ENCODE measurements around the gene KSR1. TPM values are rescaled to one million over a fixed set of nuclear protein-coding genes. Genes with fewer than 3 reads are reported as not detected.
A peak's percentile ranks its signal among the peaks of the same experiment; 100 is the strongest.

The KSR1 gene
- total and polyA plus RNA-seq, 5 experiments from 2014 or later: 0.73 to 25.4 (median 2.0) TPM

DNA sequence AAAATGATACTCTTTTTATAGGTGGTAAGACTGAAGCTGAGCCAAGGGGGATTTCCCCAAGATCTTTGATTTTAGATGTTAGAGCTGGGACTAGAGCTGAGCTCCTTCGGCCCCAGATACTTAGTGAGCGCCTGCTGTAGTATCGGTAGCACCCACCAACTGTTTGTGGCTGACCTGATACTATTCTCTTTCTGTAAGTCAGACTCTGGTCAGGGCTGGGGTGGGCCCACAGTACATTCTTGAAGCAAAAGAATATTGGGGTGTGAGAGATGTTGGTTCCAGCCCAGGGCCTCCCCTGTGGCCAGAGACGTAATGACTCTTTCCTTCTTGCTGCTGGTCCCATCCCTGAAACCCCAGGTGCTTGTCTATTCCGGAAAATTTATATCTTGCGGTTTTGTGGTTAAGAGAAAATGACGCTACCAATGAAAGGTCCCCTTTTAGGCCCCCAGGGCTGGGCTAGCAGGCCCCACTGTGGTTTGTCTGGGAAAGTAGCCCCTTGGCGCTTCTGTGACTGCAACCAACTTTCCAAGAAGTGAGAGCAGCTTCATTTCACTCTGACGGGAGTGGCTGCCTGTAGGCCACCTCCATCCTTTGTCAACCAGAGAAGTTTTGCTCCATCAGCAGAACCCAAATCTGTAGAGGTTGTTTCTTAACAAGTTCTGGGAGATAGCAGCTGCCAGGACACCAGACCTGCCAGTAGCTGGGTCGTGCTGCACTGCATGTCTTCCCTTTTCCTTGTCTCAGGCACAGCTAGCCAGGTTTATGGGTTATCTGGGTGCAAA is 88.3 kb downstream of the KSR1 start:
- POLR2A ChIA-PET: no interaction called here
- H3K36me3 Mint-ChIP-seq: no peaks in the 10 kb centered on the region
- peak overlapping the region in 6 of 10 donors; percentile 14 to 57 (median 32) for H3K4me3 Mint-ChIP-seq
- peaks cover 19 to 73% (median 42%) of the 10 kb centered on the region in 4 donors for H3K4me1 Mint-ChIP-seq
- DNase-seq: peak in 1 of 10 donors; percentile 14
- ATAC-seq: peak; percentile 39 to 80
- H3K9me3 Mint-ChIP-seq: no peaks in the 10 kb centered on the region
- H3K27ac Mint-ChIP-seq: peak overlapping the region in 6 of 10 donors; percentile 13 to 60 (median 36)
- no peaks in the 10 kb centered on the region for H3K27me3 Mint-ChIP-seq

DNA sequence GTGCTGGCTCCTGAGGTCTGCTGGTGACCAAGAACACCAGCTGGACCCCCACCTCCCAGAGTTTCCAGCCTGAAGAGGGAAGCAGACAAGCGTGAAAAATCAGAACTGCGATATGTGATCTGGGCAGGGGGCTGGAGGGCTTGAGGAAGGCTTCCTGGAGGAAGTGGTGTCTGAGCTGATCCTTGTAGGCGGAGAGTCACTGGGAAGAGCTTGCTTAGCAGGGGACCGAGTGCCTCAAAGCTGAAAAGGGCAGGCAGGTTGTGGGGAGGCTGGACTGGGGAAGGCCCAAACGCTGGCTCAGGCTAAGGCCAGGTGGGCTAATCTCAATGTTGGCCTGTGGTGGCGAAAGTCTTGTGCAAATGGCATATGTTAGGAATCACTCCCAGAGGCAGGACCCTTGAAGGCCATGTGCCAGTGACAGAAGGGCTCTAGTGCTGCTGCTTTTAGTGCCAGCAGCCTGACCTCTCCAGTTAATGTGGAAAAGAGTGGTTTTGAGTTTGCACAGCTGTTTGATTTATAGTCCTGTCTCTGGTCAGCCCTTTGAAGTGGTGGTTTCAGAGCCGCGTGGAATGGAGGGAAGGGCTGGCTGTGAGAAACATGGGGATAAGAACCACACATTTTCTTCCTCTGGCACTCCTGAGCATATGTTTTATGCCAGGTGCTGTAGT is 89.4 kb downstream of the KSR1 start:
- ATAC-seq (no peak), DNase-seq (peak in 1 of 10 donors; percentile 50)
- H3K27ac Mint-ChIP-seq: peak overlapping the region in 2 of 10 donors; percentile 68 to 71
- H3K9me3 Mint-ChIP-seq: no peaks in the 10 kb centered on the region
- POLR2A ChIA-PET: no interaction called here
- H3K4me1 Mint-ChIP-seq: peaks cover 18 to 66% (median 40%) of the 10 kb centered on the region in 4 donors
- H3K36me3 Mint-ChIP-seq: no peaks in the 10 kb centered on the region
- no peaks in the 10 kb centered on the region for H3K27me3 Mint-ChIP-seq
- H3K4me3 Mint-ChIP-seq: no peak overlapping the region

DNA sequence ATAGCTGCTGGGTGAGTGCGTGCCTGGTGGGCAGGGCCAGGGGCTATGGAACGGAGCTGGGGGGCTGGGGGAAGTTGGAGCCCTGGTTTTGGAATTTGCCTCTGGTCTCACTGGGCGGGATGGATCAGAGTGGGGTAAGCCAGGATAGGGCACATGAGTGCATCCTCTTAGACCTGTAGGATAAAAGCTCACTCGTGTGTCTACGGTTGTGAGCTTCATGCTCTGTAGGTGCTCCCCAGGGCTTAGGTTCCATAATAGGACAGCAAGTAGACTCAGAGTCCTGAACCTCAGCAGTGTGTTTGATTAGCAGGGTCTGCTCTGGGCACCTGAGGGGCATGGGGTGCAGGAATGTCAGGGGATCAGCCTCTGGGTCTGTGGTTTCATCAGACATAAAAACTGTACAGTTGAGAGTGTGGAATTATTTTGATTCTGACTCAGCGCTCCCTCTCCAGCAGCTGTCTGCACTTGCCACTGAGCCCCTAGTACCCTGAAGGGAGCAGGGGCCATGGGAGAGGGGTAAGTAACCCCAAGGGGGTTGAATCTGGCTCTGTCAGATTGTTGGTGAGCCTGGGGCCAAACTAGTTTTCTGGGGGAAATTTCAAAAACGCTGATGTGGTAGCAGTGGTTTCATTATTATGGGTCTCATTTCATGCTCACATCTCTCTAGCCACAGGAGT is 90.5 kb downstream of the KSR1 start:
- H3K27me3 Mint-ChIP-seq: no peaks in the 10 kb centered on the region
- no peak for ATAC-seq
- DNase-seq: no peak
- no peak overlapping the region for H3K4me3 Mint-ChIP-seq
- H3K9me3 Mint-ChIP-seq: no peaks in the 10 kb centered on the region
- peaks cover 14 to 55% (median 32%) of the 10 kb centered on the region in 4 donors for H3K4me1 Mint-ChIP-seq
- H3K36me3 Mint-ChIP-seq: peaks cover 0 to 3% (median 2%) of the 10 kb centered on the region in 3 donors
- peak overlapping the region in 1 of 10 donors; percentile 68 for H3K27ac Mint-ChIP-seq
- POLR2A ChIA-PET: no interaction called here

- no peak for DNase-seq
- POLR2A ChIA-PET: no interaction called here
- Mint-ChIP-seq H3K9me3 (no peaks in the 10 kb centered on the region), H3K27ac (no peak overlapping the region), H3K4me1 (peaks cover 17 to 50% (median 27%) of the 10 kb centered on the region in 4 donors), H3K36me3 (peaks cover 0 to 5% (median 3%) of the 10 kb centered on the region in 3 donors), H3K27me3 (no peaks in the 10 kb centered on the region), H3K4me3 (no peak overlapping the region)
- ATAC-seq: no peak
Measured at GRCh38 chr17:27547301-27547683, 91.0 kb downstream of the KSR1 start.

DNA sequence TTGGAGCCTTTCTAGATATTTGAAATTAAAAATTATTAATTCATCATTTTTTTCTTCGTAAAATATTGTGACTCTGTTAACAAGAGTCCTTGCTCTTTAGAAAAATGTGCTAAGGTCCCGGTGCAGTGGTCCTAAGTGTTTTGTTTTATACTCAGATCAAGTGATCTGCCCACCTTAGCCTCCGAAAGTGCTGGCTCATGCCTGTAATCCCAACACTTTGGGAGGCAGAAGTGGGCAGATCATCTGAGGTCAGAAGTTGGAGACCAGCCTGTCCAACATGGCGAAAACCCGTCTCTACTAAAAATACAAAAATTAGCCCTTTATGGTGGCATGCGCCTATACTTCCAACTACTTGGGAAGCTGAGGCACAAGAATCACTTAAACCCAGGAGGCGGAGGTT is 92.1 kb downstream of the KSR1 start:
- POLR2A ChIA-PET: no interaction called here
- ATAC-seq (no peak), DNase-seq (no peak)
- Mint-ChIP-seq H3K36me3 (peaks cover 0 to 5% (median 5%) of the 10 kb centered on the region in 3 donors), H3K9me3 (no peaks in the 10 kb centered on the region), H3K4me3 (no peak overlapping the region), H3K27me3 (no peaks in the 10 kb centered on the region), H3K4me1 (peaks cover 19 to 41% (median 25%) of the 10 kb centered on the region in 4 donors), H3K27ac (no peak overlapping the region)

- ATAC-seq (no peak), DNase-seq (peak in 1 of 10 donors; percentile 8)
- Mint-ChIP-seq H3K9me3 (no peaks in the 10 kb centered on the region), H3K4me1 (peaks cover 15 to 31% (median 19%) of the 10 kb centered on the region in 4 donors), H3K27me3 (no peaks in the 10 kb centered on the region), H3K27ac (no peak overlapping the region), H3K36me3 (peaks cover 0 to 5% (median 5%) of the 10 kb centered on the region in 3 donors), H3K4me3 (no peak overlapping the region)
- POLR2A ChIA-PET: no interaction called here
Measured at GRCh38 chr17:27549251-27549893, 93.1 kb downstream of the KSR1 start.

DNA sequence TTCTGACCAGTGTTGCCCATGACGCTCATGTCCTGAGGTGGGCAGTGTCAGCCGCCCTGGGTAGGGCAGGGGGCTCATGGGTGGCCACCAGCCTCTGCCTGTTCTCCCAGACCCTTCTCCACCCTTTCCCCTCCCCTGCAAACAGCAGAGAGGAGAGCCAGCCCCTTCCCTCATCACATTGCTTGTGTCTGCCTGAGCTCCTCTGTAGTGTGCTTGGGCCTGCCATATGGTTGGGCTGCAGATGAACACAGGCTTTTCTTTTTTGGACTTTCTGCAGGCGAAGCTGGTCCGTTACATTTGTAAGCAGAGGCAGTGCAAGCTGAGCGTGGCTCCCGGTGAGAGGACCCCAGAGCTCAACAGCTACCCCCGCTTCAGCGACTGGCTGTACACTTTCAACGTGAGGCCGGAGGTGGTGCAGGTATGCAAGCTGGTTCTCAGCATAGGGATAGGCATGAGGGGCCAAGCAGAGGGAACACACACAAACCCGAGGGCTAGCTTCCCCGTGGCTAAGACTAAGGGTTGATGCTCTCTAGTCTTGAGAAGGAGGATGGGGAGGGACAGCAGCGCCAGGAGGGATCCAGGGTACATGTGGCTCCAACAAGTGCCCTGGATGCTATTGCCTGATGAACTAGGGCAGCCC is 94.2 kb downstream of the KSR1 start:
- Mint-ChIP-seq H3K4me3 (no peak overlapping the region), H3K36me3 (peaks cover 0 to 5% (median 5%) of the 10 kb centered on the region in 3 donors), H3K27me3 (no peaks in the 10 kb centered on the region), H3K27ac (no peak overlapping the region), H3K9me3 (no peaks in the 10 kb centered on the region), H3K4me1 (peaks cover 11 to 28% (median 19%) of the 10 kb centered on the region in 4 donors)
- POLR2A ChIA-PET: no interaction called here
- no peak for ATAC-seq
- DNase-seq: peak in 1 of 10 donors; percentile 28

GRCh38 chr17:27550974-27551505 is 94.8 kb downstream of the KSR1 start:
- H3K36me3 Mint-ChIP-seq: peaks cover 0 to 5% (median 5%) of the 10 kb centered on the region in 3 donors
- H3K9me3 Mint-ChIP-seq: no peaks in the 10 kb centered on the region
- POLR2A ChIA-PET: no interaction called here
- no peak overlapping the region for H3K4me3 Mint-ChIP-seq
- H3K4me1 Mint-ChIP-seq: peaks cover 8 to 26% (median 14%) of the 10 kb centered on the region in 4 donors
- no peak overlapping the region for H3K27ac Mint-ChIP-seq
- peak in 1 of 10 donors; percentile 16 for DNase-seq
- H3K27me3 Mint-ChIP-seq: no peaks in the 10 kb centered on the region
- no peak for ATAC-seq

GRCh38 chr17:27551701-27552248 is 95.5 kb downstream of the KSR1 start:
- DNase-seq (peak in 1 of 10 donors; percentile 30), ATAC-seq (no peak)
- Mint-ChIP-seq H3K4me3 (no peak overlapping the region), H3K9me3 (no peaks in the 10 kb centered on the region), H3K27me3 (no peaks in the 10 kb centered on the region), H3K27ac (peak overlapping the region in 2 of 10 donors; percentile 12 to 34), H3K36me3 (peaks cover 0 to 5% (median 5%) of the 10 kb centered on the region in 3 donors), H3K4me1 (peaks cover 8 to 19% (median 9%) of the 10 kb centered on the region in 4 donors)
- POLR2A ChIA-PET: no interaction called here

GRCh38 chr17:27552276-27552732 is 96.1 kb downstream of the KSR1 start:
- no peak for ATAC-seq
- Mint-ChIP-seq H3K9me3 (no peaks in the 10 kb centered on the region), H3K36me3 (peaks cover 0 to 5% (median 5%) of the 10 kb centered on the region in 3 donors), H3K27ac (peak overlapping the region in 1 of 10 donors; percentile 34), H3K4me3 (no peak overlapping the region), H3K4me1 (peaks cover 8 to 13% (median 9%) of the 10 kb centered on the region in 4 donors), H3K27me3 (no peaks in the 10 kb centered on the region)
- POLR2A ChIA-PET: no interaction called here
- peak in 1 of 10 donors; percentile 54 for DNase-seq

DNA sequence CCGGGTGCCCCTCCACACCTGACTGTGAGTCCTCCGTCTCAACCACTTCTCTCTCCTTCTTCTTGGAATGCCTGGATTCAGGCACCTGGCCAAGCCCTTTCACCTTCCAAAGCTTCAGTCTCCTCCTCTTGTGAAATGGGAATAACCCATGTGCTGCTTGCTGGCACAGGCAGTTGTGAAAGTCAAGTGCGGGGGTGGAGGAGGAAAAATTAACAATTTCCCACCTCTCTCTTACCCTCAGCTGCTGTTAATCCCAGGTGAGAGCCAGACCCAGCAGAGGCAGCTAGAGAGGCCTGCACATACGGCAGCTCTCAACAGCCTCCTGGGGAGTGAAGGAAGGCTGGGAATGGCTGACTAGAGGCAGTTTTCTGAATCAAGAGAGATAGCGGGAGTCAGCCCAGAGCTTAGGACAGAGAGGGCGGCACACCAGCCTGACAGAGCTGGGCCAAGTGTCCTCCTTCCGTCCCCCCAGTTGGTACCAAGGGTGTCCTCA is 96.8 kb downstream of the KSR1 start:
- no peaks in the 10 kb centered on the region for H3K9me3 Mint-ChIP-seq
- no peaks in the 10 kb centered on the region for H3K27me3 Mint-ChIP-seq

More for the DNA sequence above, 96.8 kb downstream of the KSR1 start:
- H3K36me3 Mint-ChIP-seq: peaks cover 0 to 9% (median 9%) of the 10 kb centered on the region in 3 donors
- DNase-seq: peak in 1 of 10 donors; percentile 30
- peaks cover 8 to 12% (median 9%) of the 10 kb centered on the region in 4 donors for H3K4me1 Mint-ChIP-seq
- H3K27ac Mint-ChIP-seq: peak overlapping the region in 2 of 10 donors; percentile 56 to 71
- ATAC-seq: no peak
- H3K4me3 Mint-ChIP-seq: no peak overlapping the region
- POLR2A ChIA-PET: no interaction called here
